Peyer's patch (tissue), 4 donors: ENCODE measurements around the gene PASD1.

Experiments used
- POLR2A ChIP-seq, 2 donors: fragments of 450-650 bp; IDR thresholded peaks; one replicate each; pipeline ENCODE4 v1.5.1; 2017; ENCODE audit warnings: antibody characterized with exemption in 2 of 2, mild to moderate bottlenecking in 2 of 2, moderate library complexity in 2 of 2
- TF ChIP-seq, protein P1 (sequence below), 6 experiments: fragments of 450-650 bp in 4 of 6; fragments of 200-600 bp in 2 of 6; sonication (generic) in 1 of 6; IDR thresholded peaks; one replicate each; pipeline ENCODE4 v1.5.1; 2017 to 2019; ENCODE audit warnings: antibody characterized with exemption in 6 of 6, mild to moderate bottlenecking in 3 of 6, moderate library complexity in 1 of 6

DNA sequence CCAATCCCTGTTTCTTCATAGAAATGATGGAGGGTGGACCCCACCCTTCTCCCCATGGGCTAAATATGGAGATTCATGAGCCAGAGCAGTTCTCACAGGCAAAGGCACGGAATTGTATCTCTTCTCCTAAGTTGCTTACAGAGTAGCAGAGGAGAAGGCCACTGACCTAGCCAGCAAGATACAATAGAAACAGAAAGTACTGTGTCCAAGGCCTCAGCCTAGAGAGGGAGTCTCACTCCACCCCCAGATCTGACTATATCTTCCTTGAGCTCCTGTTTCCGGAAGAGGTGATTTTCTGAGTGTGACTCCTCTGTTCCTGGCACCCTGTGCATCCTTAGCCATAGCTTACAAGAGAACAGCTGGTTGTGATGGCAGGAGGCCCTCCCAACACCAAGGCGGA is 152.3 kb downstream of the PASD1 start, which contains the start of gene FATE1:
- TF ChIP-seq, protein P1, sequence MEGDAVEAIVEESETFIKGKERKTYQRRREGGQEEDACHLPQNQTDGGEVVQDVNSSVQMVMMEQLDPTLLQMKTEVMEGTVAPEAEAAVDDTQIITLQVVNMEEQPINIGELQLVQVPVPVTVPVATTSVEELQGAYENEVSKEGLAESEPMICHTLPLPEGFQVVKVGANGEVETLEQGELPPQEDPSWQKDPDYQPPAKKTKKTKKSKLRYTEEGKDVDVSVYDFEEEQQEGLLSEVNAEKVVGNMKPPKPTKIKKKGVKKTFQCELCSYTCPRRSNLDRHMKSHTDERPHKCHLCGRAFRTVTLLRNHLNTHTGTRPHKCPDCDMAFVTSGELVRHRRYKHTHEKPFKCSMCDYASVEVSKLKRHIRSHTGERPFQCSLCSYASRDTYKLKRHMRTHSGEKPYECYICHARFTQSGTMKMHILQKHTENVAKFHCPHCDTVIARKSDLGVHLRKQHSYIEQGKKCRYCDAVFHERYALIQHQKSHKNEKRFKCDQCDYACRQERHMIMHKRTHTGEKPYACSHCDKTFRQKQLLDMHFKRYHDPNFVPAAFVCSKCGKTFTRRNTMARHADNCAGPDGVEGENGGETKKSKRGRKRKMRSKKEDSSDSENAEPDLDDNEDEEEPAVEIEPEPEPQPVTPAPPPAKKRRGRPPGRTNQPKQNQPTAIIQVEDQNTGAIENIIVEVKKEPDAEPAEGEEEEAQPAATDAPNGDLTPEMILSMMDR (IDR thresholded peaks at IDR 0.05) = no peak
- TF ChIP-seq POLR2A (IDR thresholded peaks at IDR 0.05) = no peak
